LNCAP (cell line): ENCODE data around the gene SPATA6L.

Source experiments
- TF ChIP-seq, protein P1 (sequence below): fragments of 450-650 bp; IDR thresholded peaks from 2 replicates; pipeline ENCODE4 v1.5.1; 2017; ENCODE audit warnings: mild to moderate bottlenecking

The SPATA6L gene, protein sequence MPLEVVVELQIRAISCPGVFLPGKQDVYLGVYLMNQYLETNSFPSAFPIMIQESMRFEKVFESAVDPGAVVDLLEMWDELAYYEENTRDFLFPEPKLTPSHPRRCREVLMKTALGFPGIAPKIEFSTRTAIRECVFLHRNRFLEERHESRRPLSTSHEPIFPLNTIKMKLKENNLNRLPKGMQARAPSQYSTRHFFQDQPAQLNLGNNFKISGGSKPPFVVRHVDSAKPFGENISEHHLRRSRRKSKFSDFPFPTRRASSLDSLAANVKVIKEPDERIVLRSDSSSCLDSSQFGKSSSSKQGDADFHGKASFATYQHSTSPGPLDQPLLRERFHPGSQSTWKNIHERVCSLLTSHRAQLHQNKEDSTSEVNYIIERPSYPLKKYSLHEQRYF

GRCh38 chr9:4666042-4666699 is at the start of gene SPATA6L:
SPATA6L (minus strand) TSS chr9:4666480; CDS start chr9:4666250, 230 bp downstream.
- TF ChIP-seq, protein P1, sequence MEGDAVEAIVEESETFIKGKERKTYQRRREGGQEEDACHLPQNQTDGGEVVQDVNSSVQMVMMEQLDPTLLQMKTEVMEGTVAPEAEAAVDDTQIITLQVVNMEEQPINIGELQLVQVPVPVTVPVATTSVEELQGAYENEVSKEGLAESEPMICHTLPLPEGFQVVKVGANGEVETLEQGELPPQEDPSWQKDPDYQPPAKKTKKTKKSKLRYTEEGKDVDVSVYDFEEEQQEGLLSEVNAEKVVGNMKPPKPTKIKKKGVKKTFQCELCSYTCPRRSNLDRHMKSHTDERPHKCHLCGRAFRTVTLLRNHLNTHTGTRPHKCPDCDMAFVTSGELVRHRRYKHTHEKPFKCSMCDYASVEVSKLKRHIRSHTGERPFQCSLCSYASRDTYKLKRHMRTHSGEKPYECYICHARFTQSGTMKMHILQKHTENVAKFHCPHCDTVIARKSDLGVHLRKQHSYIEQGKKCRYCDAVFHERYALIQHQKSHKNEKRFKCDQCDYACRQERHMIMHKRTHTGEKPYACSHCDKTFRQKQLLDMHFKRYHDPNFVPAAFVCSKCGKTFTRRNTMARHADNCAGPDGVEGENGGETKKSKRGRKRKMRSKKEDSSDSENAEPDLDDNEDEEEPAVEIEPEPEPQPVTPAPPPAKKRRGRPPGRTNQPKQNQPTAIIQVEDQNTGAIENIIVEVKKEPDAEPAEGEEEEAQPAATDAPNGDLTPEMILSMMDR: no peak

DNA sequence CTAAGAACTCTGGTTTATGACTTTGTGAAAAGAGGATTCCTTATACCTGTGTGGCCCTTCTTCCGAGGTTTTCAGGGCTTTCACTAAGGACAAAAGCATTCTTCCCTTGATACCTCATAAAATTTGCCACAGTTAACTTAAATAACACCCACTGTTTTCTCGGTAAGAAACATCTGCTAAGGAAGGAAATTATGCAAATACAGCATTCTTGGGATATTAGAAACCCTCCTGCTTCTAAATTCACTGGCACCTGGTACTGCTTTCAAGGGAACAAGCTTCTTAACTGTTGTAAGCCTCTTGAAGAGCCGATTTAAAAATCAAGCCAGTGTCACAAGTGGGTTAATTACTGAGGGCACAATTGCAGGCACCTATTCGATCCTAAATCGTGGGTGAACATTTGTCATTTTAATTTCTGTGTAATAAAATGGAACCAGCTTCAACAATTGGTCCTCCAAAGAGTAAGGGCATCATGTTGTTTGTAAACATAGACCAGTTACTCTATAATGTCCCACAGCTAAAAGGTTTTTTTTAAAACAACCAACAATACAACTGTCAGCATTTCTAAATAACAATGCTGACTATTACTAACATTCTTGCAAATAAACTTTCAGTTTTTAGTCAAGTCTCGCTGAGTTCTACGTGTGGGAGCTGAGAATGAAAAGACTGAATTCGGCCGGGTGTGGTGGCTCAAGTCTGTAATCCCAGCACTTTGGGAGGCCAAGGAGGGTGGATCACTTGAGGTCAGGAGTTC is 48.2 kb upstream of the SPATA6L start:
- TF ChIP-seq, protein P1: no peak

DNA sequence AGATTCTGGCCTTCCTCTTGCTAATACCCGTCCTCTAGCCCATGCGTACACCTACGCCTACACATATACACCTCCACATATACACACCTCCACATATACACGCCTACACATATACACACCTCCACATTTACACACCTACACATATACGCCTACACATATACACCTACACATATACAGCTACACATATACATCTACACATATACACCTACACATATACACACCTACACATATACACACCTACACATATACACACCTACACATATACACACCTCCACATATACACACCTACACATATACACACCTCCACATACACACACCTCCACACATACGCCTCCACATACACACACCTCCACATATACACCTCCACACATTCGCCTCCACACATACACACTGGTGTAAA is 47.6 kb upstream of the SPATA6L start:
- TF ChIP-seq, protein P1: no peak

DNA sequence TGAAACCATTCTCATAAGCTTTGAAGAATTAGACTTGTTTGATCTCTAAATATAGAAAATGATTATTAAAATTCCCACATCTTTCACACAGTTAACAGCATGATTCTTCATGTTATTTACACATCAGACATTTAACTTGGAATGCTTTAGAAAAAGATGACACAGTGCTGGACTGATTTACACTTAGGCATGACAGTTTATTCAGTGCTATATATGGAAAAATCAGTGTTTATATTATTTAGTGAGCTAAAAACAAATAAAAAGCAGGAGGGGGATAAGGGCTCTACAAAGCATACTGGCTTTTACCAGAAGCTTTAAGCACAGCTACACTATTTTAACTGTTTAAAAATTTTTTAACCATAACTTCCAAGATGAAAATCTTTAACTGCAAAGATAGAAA is 43.1 kb upstream of the SPATA6L start:
- TF ChIP-seq, protein P1: no peak

- TF ChIP-seq, protein P1: no peak
These were observed 40.8 kb upstream of the SPATA6L start for GRCh38 chr9:4706971-4707622.

DNA sequence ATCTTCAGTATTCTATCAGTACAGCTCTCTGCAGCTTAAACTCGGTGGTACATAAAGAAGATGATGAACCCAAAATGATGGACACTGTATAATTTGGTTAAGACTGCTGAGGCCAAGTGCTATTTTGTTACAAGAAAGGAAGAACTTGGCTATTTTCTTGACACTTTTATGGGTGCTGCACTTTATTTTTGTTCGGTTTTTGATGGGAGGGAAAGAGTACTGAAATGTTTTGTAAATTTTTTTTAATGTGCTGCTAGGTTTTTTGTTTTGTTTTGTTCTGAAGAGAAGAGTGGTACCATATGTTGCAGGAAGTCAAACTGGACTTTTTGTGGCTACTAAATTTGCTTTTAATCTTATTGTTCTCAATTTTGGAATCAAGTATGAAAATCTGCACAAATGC is 39.7 kb upstream of the SPATA6L start:
- TF ChIP-seq, protein P1: no peak

- TF ChIP-seq, protein P1: no peak
These were observed 37.8 kb upstream of the SPATA6L start for GRCh38 chr9:4704129-4704528.
